Nephron progenitor cell (in vitro differentiated cells): ENCODE results near the gene ACAN.
A peak's percentile ranks its signal among the peaks of the same experiment; 100 is the strongest.

Experiments used
- DNase-seq: peaks from one replicate; pipeline ENCODE4 v3.0.0; 2021
- H3K27ac Mint-ChIP-seq: 2 replicates; pipeline ENCODE4 v1.8.0; 2021; ENCODE audit warnings: mild to moderate bottlenecking, moderate library complexity, mixed read lengths
- H3K27me3 Mint-ChIP-seq: 2 replicates; pipeline ENCODE4 v1.8.0; 2021; ENCODE audit warnings: mild to moderate bottlenecking, low read depth, mixed read lengths; ENCODE audit not compliant: poor library complexity
- H3K36me3 Mint-ChIP-seq: 2 replicates; pipeline ENCODE4 v1.8.0; 2021; ENCODE audit warnings: low read depth, mixed read lengths
- H3K4me1 Mint-ChIP-seq: 2 replicates; pipeline ENCODE4 v1.8.0; 2021; ENCODE audit warnings: mixed read lengths
- H3K4me3 Mint-ChIP-seq: 2 replicates; pipeline ENCODE4 v1.8.0; 2021; ENCODE audit warnings: mild to moderate bottlenecking, moderate library complexity, mixed read lengths
- H3K9me3 Mint-ChIP-seq: 2 replicates; pipeline ENCODE4 v1.8.0; 2021; ENCODE audit warnings: mild to moderate bottlenecking, moderate library complexity, mixed read lengths
- TF ChIP-seq, protein P1 (sequence below): fragments of 200-600 bp; sonication (generic); IDR thresholded peaks from 2 replicates; pipeline ENCODE4 v1.5.0; 2021; ENCODE audit warnings: antibody characterized with exemption

ACAN gene

DNA sequence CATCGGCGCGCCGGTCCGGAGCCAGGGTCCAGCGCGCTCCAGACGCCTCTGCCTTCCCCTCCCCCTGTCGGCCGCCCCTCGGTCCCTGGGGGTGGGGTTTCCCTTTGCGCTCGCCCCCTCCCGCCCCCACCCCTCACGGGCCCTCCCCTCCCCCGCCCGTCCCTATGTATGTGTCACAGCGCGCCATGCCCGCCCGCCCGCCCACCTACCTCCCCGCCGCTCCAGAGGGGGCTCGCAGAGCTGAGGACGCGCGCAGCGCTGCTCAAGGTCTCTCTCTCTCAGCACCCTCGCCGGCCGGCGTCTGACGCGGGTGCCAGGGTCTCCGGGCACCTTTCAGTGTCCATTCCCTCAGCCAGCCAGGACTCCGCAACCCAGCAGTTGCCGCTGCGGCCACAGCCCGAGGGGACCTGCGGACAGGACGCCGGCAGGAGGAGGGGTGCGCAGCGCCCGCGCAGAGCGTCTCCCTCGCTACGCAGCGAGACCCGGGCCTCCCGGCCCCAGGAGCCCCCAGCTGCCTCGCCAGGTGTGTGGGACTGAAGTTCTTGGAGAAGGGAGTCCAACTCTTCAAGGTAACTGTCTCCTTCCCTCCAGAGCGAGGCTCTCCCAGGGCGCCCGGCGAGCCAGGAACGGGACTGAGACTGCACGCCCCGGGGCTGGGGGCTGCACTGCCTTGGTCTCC, at the start of gene ACAN:
ACAN (plus strand) TSS at position 196 of the 679 bp plus-strand sequence. CDS start 32,771 bp downstream, outside the sequence.
- no peaks in the 10 kb centered on the region for H3K36me3 Mint-ChIP-seq
- H3K27me3 Mint-ChIP-seq: peaks cover 93% of the 10 kb centered on the region
- peak within 1 kb of the TSS; percentile 96 for H3K4me3 Mint-ChIP-seq
- no peak within 1 kb of the TSS for H3K27ac Mint-ChIP-seq
- TF ChIP-seq, protein P1, sequence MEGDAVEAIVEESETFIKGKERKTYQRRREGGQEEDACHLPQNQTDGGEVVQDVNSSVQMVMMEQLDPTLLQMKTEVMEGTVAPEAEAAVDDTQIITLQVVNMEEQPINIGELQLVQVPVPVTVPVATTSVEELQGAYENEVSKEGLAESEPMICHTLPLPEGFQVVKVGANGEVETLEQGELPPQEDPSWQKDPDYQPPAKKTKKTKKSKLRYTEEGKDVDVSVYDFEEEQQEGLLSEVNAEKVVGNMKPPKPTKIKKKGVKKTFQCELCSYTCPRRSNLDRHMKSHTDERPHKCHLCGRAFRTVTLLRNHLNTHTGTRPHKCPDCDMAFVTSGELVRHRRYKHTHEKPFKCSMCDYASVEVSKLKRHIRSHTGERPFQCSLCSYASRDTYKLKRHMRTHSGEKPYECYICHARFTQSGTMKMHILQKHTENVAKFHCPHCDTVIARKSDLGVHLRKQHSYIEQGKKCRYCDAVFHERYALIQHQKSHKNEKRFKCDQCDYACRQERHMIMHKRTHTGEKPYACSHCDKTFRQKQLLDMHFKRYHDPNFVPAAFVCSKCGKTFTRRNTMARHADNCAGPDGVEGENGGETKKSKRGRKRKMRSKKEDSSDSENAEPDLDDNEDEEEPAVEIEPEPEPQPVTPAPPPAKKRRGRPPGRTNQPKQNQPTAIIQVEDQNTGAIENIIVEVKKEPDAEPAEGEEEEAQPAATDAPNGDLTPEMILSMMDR: no peak
- H3K4me1 Mint-ChIP-seq: peaks cover 15% of the 10 kb centered on the region
- no peaks in the 10 kb centered on the region for H3K9me3 Mint-ChIP-seq
- DNase-seq: peak; percentile 68

DNA sequence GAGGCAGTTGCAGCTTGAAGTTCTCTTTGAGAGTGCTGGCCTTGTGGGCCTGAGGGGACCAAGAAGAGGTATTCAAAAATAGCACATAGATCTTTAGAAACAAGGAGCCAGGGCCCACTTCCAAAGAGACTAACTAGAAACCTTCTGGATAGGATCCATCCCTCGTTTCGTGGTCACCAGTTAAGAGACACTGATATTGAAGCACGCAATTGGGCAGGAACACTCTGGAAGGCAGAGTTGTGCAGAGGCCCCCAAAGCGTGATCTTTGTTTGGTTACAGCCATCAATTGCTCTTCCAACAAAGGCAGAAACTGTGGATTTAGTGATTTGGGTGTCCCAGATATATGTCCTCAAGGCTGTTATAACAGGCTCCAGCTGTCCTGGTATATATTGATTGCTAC, 46.7 kb upstream of the ACAN start:
- Mint-ChIP-seq H3K4me3 (no peak overlapping the region), H3K4me1 (peaks cover 7% of the 10 kb centered on the region), H3K27me3 (peaks cover 25% of the 10 kb centered on the region), H3K27ac (no peak overlapping the region), H3K36me3 (no peaks in the 10 kb centered on the region), H3K9me3 (peaks cover 5% of the 10 kb centered on the region)
- no peak for DNase-seq
- TF ChIP-seq, protein P1: no peak

DNA sequence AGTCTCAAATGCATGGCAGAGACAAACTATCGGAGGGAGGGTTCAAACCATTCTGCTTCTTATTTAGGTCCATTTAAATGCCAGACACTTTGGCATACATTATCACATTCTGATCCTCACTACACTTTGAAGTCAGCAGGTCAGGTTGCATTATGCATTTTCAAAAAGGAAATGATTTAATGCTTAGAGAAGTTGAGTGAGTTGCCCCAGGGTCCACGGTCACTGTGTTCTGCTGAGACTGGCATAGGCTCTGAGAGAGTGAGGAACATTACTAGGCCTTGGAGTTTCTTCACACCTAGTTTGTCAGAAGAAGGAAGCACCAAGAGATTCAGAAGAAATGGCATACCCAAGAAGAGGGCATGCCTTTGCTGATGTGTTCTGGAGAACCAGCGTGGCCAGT, 46.3 kb upstream of the ACAN start:
- Mint-ChIP-seq H3K27me3 (peaks cover 25% of the 10 kb centered on the region), H3K36me3 (no peaks in the 10 kb centered on the region), H3K27ac (no peak overlapping the region), H3K9me3 (peaks cover 5% of the 10 kb centered on the region), H3K4me3 (no peak overlapping the region), H3K4me1 (peaks cover 7% of the 10 kb centered on the region)
- TF ChIP-seq, protein P1: no peak
- no peak for DNase-seq

DNA sequence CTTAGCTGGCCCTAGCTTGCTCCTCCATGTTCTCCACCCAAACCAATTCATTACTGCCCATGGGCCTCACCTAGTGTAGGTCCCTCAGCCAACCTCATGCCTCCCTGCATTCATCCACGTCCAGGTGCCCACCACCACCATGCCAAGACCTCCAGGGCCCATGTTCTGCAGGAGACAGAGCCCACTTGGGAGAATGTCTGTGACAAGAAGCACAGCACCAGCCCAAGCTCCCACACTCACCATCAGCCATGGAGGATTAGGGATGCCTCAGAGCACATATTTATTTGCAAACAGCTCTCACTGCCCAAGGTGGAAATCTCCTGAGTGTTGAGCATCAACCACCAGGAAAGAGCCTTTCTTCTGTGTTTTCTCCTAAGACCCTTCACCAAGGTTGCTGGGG, 43.4 kb upstream of the ACAN start:
- no peak overlapping the region for H3K27ac Mint-ChIP-seq
- H3K4me3 Mint-ChIP-seq: no peak overlapping the region
- DNase-seq: no peak
- H3K27me3 Mint-ChIP-seq: peaks cover 31% of the 10 kb centered on the region
- H3K9me3 Mint-ChIP-seq: peaks cover 5% of the 10 kb centered on the region
- TF ChIP-seq, protein P1: no peak
- no peaks in the 10 kb centered on the region for H3K4me1 Mint-ChIP-seq
- H3K36me3 Mint-ChIP-seq: no peaks in the 10 kb centered on the region

DNA sequence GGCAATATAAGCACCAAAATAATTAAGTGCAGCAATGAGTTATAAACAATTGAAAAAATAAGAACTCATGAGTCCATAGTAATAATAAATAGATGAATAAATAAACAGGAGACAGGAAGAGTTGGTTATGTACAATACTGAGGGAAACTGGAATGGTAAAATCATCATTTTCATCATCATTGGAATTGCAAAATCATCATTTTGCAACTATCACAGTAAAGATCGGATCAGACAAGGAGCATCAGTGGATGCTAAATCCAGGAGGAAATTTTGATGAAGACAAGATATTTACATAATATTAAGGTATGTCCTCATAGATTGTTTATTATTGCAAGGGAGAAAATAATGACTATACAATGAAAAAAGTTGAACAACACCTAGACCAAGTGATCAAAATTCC, 38.8 kb upstream of the ACAN start:
- H3K4me1 Mint-ChIP-seq: no peaks in the 10 kb centered on the region
- peaks cover 21% of the 10 kb centered on the region for H3K27me3 Mint-ChIP-seq
- no peak overlapping the region for H3K27ac Mint-ChIP-seq
- no peak for DNase-seq
- H3K36me3 Mint-ChIP-seq: no peaks in the 10 kb centered on the region
- H3K9me3 Mint-ChIP-seq: peaks cover 5% of the 10 kb centered on the region
- H3K4me3 Mint-ChIP-seq: no peak overlapping the region
- TF ChIP-seq, protein P1: no peak

DNA sequence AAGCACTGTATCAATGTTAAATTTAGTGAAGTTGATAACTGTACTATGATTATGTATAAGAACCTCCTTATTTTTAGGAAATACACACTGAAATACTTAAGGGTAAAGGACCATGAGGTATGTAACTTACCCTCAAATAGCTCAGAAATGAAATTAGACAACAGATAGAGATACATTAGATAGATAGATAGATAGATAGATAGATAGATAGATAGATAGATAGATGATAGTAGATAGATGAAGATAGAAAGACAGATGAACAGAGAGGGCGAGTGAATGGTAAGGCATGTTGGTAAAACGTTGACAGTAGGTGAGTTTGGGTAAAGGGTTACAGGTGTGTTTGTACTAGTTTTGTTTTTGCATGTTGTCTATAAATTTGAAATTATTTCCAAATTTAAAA, 38.0 kb upstream of the ACAN start:
- no peak overlapping the region for H3K27ac Mint-ChIP-seq
- no peak for DNase-seq
- H3K36me3 Mint-ChIP-seq: no peaks in the 10 kb centered on the region
- H3K4me3 Mint-ChIP-seq: no peak overlapping the region
- TF ChIP-seq, protein P1: no peak
- no peaks in the 10 kb centered on the region for H3K4me1 Mint-ChIP-seq
- H3K27me3 Mint-ChIP-seq: peaks cover 29% of the 10 kb centered on the region
- peaks cover 10% of the 10 kb centered on the region for H3K9me3 Mint-ChIP-seq
